GM21529 (cell line): ENCODE data around the gene SLC6A5.
A peak's percentile ranks its signal among the peaks of the same experiment; 100 is the strongest.

ENCODE experiments used
- ATAC-seq: cut with Tn5 transposase; IDR thresholded peaks from one replicate; pipeline ENCODE4 v1.9.1; 2021; ENCODE audit not compliant: unreplicated experiment

The SLC6A5 gene

DNA sequence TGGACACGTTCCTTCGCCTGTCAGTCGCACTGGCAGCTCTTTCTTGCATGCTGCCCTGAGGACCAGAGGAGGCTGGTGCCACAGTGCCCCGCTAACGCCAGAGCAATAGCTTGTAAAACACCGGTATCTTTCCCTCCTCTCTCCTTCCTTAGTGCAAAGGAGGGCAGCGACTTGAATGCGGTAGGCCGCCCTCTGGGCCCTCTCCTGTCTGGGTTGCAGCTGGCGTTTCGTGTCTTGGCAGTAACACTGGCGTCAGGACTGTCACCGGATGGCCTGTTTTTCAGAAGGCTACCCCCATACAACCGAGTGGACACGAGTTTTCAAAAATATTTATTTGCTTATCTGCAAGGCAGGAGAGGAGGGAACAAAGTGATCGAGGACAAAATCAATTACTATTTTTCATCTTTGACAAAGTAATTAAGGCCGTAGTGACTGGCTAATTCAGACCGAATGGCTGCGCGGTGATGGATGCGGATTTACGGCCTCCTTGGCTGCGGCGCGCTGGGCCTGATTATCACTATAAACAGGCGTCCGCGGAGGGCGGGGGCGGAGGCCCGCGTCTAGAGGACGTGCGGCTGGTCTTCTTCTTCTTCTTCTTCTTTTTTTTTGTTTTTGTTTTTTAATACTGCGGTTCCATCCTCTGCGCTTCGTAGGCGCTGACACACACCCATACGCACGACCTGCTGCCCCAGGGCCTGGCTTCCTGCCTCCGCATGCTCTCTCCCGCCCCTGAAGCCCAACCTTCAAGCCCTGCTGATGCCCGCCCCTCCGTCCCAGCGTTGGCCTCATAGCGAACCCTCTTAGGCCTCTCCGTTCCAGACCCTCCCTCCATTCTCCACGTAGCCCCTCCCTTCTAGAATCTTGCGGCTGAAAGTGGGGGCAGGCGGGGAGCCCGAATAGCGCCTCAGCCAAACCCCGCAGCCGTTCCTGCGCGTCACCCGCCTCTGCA lies 2.9 kb upstream of the SLC6A5 start:
- no peak for ATAC-seq

DNA sequence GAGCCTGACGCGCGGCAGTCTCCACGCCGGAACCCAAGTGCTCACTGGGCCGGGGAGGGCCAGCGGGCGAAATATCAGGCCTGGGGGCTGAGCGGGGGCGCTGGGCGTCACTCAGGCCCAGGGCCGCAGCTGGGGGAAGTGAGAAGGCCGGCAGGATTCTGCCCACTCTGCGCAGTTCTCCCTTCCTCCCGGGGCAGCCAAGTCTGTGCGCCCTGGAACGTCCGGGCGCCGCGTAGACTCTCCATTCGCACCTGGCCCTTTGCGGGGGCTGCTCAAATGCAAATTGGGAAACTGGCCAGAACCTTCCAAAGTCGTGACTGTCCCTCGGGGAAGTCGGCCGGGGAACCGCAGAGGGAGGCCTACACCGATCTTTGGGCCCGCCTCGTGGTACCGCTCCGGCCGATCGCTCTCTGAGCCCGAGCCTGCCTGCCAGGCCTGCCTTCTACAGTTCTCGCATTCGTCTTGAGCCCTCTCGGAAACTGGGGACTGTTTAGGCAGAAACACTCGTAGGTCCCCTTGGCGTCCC lies 2.2 kb upstream of the SLC6A5 start:
- no peak for ATAC-seq

DNA sequence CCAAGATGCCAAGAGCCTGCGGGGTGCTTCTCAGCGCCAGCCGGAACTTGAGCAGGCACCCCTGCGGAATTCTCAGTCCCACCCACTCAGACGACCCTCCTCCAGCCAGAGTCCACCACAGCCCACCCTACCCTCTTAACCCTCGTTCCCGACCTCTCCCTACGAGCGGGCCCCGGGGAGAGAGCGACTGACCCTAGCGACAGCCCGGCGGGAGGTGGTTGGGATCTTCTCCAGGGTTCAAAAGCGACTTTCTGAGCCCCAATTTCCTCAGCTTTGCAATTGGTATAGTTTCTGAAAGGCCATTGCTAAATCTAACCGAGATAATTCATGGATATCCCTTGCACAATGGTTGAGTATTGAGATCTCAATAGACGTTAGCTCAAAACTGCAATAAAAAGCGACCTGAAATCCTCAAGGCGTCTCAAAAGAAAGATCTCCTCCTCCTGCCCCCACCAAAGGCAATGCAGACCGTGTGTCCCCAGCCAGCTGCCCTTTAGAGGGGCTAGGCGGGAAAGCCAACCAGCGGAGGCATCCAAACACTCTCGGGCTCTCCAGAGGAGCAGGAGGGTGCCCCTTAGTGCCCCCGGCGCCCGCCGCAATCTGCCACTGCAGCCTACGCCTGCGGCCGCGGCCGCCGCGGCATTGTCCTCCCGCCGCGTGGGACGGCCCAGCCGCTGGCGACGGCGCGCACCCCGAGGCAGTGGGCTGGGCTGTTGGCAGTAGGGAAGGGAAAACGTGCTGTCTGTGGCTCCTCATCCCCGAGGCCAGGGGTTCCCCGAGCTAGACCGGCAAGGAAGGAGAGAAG lies 1.5 kb upstream of the SLC6A5 start:
- no peak for ATAC-seq

DNA sequence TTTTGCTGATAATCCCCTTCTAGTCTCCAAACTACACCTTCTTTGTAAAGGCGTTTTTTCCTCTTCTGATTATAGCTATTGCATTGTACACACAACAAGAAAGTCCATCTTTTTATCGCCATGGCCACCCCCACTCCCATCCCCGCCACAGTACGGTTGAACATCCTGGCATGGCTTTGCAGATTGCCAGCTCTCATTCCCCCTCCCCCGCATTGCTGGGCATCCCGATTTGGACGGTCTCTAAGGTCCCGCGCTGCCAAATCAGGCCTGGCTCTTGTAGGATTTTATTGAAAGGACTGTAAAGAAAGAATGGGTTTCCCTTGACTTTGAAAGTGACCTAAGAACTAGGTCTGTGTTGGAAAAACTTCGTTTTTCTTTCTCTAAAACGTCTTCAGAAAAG lies 916 bp upstream of the SLC6A5 start:
- no peak for ATAC-seq

DNA sequence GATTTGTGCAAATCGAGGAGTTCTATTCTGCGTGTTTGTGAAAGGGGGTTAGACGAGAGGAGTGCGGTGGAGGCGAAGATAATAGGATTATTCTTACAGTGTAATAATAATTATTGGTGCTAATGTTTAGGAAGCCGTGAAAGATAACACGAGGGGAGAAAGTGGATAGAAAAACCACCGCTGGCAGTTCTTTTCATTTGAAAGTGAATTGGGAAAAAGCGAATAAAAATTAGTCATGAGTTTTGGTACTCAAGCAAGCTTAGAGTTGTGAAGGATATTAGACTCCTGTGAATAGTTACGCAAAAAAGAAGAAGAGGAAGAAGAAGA lies 575 bp downstream of the SLC6A5 start:
- no peak for ATAC-seq

DNA sequence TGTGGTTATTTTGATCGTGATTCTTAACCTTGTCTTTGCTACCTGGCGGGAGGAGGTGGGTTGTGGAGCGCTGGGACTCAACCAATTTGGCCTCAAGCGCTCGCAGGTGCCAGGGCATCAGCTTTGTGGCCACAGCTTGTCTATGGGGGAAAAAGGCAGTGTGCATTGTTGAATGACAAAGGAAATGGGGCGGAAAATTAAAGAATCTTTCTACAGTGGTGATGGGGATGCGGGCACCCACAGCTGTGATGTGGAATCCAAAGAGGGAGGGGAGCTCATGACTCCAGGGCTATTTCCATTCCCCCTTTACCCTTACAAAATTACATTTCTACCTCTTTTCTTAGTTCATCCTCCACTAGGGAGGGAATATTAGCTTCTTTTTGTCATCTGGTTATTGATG lies 1.1 kb downstream of the SLC6A5 start:
- ATAC-seq: no peak

DNA sequence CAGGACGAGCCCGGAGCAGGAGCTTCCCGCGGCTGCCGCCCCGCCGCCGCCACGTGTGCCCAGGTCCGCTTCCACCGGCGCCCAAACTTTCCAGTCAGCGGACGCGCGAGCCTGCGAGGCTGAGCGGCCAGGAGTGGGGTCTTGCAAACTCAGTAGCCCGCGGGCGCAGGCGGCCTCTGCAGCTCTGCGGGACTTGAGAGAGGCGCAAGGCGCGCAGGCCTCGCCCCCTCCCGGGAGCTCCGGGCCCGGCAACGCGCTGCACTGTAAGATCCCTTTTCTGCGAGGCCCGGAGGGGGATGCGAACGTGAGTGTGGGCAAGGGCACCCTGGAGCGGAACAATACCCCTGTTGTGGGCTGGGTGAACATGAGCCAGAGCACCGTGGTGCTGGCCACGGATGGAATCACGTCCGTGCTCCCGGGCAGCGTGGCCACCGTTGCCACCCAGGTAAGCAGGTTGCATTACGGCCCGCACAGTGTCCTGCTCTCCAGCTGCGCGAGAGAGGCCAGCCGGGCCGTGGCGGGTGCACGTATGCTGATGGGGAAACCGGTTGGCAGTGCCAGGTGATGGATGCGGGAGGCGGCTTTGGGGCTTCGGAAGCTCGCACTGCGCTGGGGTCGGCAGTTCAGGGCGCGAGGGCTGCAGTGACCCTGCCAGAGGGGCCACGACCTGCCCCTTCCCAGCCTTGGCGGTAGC lies 2.0 kb downstream of the SLC6A5 start:
- ATAC-seq: no peak

DNA sequence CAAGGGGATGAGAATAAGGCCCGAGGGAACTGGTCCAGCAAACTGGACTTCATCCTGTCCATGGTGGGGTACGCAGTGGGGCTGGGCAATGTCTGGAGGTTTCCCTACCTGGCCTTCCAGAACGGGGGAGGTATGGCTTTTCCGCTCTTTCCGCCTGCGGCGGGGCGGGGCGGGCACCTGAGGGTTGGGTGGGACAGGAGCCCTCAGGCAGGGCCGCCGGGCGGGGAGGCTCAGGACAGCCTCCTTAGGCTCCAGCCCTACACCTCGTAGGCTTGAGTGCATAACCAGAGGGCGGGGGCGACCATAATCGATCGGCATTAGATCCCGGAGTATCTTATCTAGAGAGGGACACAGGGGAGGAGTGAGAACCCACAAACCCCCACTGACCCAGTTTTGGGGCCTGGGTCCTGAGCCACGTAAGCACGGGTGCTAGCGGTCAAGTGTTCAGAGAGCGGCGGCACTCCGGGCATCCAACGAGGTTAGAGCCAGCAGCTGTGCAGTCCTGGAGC lies 4.9 kb downstream of the SLC6A5 start:
- no peak for ATAC-seq

DNA sequence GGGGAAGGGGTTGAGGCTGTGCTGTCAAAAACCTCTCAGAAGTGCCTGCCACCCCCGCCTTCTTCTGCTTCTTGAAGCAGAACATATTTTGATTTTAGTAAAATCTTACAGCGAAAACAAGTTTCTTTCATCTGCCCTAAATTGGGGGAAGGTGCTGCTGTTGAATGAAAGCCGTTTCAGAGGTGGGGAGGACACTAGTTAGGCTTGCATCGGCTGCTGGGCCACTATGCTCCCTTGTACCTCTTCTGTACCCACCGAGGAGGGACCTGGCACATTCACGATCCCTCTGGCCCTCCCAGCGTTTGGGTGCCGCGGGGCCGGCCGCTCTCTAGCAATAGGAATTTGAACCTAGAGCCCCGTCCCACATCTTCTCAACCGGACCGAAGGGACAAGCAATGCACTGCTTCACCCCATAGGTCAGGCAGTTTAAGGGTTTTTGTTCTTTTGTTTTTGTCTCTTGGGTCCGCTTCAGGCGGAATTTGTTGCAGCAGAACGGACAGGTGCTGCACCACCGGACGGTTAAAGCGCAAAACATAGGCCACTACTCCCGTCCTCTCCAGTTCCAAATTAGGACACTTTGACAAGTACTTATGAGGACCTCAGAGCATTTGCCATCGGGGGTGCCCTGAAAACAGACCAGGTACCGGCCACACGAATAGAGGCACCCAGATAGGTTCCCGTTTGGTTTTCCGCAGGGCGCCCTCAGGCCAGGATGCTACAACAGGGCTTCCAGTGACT lies 5.6 kb downstream of the SLC6A5 start:
- no peak for ATAC-seq

DNA sequence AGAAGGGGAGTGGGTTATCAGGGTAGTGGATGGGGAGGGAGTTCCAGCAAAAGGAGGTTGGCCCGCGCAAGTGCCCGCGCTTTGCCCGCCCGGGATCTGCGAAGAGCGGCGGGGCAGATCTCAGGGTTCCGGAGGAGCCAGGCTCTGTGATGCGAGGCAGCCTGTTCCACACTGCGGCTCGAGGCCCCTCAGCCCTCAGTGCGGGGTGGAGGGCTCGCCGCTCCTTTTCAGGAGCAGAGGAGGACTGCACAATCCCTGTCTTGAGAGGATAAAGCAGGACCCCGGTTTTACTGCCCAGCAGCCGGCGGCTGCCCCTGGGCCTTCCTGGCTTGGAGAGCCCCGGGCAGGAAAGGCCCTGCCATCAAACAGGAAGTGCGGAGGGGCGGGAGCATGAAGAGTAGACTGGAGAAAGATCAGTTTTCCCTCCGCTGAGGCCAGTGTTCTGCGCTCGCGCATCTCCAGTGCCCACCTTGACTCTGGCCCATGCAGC lies 6.2 kb downstream of the SLC6A5 start:
- ATAC-seq: no peak

DNA sequence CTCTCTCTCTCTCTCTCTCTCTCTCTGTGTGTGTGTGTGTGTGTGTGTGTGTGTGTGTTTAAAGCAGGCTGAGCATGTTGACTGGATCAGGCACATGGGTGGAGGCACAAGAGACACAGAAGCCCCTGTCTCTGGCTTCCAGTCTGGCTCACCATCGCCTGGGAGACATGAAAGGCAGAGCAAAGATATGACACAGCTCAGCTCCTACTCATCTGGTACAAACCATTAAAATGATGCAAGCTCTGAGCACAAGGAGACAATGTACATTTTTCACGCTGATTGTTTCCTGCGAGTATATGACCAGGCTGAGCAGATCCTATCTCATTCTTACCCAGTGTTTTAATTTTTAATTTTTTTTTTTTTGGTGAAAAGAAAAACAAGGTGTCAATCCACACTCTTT lies 9.5 kb downstream of the SLC6A5 start:
- no peak for ATAC-seq

DNA sequence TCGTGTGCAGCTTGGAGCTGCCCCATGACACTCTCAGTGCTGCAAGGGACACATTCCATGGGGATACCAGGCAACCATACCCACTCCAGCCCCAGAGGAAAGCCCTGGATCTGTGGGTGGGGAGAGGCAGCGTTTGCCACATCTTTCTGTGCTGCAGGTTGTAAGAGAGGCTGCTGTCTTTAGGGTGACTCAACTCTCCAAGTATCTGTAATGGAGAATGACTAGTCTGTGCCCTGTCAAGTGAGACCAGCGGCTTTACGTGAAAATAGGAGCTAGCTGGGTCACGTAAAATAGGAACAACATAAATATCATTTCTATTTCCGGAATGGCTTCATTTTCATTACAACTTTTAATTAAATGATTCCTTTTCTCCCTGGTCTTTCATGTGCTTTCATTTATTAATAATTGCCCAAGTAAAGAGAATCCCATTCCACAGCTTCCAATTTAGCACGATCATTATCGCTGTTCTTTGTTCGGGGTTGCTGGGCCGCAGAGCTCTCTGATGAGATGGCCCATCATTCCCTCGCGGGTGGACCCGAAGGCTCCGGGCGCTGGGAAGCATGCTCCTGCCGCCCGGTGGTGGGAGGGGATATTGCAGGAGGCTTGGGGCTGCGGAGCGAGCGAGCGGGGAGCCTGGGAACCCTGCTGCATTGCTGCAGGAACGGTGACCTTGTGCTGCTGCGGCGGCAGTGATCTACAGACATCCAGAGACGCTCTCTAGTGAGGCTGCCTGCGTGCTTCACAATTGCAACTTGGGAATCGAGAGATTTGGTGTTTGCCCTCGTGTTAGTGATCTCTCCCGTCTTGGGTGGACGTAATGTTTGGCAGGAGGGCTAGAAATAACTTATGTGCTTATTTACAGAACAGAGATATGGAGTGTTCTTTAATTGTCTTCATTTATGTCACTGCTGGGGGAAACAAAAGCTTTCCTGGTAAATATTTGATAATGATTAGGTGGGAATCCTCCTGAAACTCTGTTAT lies 10.6 kb downstream of the SLC6A5 start:
- peak; percentile 99 for ATAC-seq

DNA sequence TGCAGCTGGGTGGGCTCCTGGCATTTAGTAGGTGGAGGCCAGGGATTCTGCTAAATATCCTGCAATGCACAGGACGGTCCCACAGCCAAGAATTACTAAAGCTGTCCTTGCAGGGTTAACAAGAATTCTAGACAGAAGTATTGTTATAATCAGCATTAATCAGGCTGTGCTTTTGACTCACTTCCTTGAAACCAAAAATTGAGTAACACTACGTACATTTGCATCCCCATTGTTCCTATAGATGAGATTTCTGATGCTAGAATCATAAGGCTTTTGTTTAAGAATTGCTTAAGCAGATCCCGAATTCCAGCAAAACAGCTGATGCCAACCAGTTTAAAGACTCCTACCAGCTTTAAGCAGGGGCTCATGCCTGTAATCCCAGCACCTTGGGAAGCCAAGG lies 11.4 kb downstream of the SLC6A5 start:
- ATAC-seq: no peak

DNA sequence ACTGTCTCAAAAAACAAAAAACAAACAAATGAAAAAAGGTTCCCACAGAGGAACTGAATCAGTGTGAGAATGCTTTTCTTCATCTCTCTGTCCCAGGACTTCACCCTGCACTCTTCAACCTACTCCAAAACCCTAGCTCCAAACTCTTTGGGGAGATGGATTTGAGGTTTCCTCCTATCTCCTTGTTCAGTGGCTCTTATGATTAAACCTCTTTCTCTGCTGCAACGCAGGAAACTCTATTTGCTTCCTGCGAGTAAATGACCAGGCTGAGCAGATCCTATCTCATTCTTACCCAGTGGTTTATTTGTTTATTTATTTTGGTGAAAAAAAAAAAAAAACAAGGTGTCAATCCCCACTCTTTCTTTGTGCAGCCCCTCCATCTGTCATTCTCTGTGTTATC lies 12.0 kb downstream of the SLC6A5 start:
- ATAC-seq: no peak

DNA sequence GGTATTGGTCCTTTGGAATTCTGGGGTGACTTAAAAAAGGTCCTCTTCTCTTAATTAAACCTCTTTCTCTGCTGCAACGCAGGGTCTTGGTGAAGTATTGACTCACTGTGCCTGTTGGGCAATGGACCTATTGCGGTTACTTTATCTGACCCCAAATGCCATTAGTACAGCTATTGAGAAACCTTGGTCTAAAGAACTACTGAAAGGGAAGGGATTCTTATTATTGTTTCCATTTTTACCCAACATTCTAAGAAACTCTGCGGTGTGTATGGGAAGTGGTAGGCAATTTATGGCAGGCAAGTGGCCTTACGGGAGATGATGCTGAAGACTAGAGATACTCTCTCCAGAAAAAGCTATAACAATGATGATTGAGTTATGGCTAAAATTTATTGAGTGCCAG lies 12.5 kb downstream of the SLC6A5 start:
- ATAC-seq: no peak

DNA sequence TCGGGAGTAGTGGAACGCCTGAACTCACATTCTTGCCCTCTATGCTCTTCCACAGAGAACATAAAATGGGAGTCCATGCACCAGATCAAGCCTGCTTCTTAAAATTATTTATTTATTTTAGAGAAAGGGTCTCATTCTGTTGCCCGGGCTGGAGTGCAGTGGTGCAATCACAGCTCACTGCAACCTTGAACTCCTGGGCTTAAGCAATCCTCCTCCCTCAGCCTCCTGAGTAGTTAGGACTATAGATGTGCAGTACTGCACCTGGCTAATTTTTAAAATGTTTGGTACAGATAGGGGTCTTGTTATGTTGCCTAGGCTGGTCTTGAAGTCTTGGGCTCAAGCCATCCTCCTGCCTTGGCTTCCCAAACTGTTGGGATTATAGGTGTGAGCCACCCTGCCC lies 13.0 kb downstream of the SLC6A5 start:
- ATAC-seq: no peak

DNA sequence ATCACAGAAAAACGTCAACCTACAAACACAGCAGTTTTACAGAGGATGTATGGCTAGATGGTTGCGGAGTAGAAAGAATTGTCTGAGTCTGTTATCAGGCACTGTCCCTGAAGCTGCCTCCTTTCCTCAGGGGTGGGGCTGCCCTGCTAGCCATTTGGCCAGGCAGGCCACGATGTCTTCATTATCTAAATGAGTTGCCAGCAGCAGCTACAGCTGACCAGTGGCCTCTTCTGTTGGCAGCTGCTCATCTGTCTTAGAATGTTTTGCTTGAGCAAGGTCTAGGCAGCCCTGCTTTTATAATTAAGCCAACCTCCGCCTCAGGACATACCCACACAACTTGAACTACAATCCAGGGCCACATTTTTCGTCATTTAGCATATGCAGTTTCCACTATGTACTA lies 17.5 kb downstream of the SLC6A5 start:
- no peak for ATAC-seq

DNA sequence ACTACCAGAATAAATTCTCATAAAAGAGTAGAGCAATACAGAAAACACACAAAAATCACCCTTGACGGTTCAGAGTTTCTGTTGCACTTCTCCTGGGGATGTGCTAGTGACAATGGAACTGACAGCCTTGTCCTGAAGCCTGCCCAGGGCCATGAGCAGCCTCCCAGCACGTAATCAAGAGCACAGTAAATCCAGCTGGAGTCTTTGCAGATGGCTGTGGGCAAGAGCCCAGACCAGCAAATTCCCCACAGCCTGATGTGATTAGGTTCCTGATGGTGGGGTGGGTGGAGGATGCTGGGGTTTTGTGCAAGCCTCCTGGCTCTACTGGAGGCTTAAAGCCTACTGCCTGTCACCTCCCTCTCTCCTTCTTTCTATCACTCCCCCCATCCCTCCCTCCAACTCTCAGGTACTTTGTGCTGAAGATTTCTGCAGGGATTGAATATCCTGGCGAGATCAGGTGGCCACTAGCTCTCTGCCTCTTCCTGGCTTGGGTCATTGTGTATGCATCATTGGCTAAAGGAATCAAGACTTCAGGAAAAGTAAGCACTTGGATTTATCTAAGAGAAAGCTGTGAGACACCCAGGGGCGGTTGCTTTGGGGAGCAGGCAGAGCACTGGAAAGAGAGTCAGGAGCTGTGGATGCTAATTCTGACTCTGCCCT lies 18.1 kb downstream of the SLC6A5 start:
- no peak for ATAC-seq

DNA sequence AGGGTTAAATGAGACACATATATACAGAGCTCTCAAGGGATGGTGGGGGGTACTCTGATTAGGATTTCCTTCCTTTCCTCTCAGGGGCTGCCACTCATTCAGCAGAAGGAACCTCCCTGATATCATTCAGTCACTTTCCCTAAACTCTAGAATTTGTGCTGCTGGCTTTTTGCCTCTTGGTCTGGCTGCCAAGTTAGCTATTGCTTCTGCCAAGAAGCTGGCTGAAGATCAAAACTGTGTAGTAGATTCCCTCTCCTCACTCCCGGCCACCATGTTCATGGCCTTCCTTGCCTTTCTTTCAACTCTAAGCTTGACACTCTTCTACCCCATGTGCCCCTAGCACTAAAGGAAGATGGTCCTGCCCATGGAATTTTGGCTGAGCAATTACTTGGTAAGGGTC lies 18.7 kb downstream of the SLC6A5 start:
- ATAC-seq: no peak
